SW480 (cell line): ENCODE results near the gene LIPC.

Source experiments
- DNase-seq: peaks from one replicate; pipeline ENCODE4 v3.0.0-alpha.2; 2016; ENCODE audit warnings: low spot score

The LIPC gene

DNA sequence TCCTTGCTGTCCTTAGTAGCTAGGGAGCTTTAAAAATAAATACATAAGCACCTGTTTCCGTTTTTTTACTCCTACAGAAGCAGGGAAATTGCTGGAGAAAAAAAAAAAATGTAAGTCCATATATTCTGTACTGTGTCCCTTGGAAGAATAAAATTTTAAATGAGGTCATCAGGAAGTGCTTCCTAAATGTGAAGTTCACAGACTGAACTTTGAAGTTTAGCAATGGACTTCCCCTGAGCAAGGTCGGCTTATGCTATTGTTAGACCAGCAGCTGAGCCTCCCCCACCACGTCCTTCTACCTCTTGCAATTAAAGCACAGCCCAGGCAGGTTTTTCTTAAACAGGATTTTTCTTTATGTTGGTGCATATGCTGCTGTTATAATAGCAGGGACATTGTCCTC, 26.3 kb downstream of the LIPC start:
- DNase-seq: no peak

DNA sequence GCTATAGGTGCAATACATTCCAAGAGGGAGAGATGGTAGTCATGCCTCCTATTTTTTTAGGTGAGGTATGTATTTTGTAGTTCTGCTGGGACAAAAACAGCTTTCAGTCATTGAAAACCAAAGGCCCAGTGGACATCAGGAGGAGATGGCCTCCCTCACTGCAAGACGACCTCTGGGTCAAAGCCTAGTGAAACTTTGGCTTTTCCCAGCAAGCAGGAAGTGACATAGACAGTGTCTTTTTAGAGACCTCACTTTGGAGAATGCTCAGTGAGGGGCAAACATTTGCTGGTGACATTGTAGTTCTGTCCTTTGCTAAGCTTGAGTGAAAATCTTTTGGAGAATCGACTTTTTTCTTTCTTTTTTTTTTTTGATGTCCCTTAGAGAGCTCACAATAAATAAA, 27.3 kb downstream of the LIPC start:
- DNase-seq: no peak

DNA sequence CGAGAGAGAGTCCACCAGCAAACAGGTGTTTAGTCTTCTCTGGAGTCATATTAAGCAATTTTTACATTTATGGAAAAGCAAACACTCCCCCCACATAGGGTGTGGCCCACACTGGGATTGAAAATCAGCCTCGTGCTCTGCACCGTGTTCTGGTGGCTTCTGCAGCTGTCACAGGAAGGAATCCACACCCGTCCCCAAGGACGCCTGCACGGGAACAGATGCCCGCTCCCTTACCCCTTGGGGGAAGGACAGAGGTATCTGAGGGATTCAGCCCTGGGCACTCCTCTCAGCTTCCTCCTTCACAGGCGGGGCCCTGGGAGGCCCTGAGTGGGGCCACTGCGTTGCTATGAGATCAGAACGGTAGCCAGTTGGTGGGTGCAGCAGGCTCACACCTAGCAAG, 27.8 kb downstream of the LIPC start:
- no peak for DNase-seq

DNA sequence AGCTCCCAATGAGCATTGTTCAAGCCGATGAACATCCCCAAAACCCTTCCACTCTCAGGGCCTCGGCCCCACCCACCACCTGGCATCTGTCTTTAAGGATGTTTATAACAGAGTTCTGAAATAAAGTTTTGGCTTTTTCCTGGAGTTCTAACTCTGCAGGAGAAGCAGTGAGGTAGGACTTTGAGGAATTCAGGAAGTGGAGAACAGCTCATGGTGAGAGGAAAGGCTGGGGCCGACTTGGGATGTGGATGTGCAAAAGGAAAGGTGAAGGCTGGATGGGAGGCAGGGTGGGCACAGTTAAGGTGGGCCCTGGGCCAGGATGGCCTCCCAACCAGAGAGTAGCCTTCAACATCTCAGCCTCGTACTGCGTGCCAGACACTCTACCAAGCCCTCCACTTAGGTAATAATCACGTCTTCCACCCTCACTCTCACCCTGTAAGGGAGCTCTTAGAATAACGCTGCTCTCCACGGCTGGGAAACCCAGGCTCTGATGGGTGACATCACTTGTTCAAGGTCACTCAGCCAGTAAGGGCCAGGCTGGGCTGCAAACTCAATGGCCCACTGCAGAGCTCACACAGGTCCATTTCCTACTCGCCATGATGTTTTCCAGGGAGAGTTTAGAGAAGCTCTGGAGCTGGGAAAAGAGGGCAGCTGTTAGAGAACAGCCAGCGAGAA, 28.5 kb downstream of the LIPC start:
- DNase-seq: no peak

DNA sequence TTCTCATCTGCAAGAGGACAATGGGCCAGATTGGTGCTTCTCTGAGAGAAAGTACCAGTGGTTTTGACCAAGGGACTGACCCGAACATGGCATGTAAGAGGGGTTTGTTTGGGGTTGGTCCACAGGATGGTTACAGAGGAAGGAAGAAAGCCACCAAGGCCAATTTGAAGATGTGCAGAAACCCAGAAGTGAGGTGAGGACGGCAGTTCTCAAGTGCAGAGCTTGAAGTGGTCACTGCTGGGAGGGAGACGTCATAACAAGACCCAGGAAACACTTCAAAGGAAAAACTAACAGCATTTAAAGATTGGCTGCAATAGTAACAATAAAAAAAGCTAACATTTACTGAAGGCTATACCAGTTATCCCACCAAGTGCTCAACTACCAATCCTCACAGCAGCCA, 29.1 kb downstream of the LIPC start:
- DNase-seq: no peak

DNA sequence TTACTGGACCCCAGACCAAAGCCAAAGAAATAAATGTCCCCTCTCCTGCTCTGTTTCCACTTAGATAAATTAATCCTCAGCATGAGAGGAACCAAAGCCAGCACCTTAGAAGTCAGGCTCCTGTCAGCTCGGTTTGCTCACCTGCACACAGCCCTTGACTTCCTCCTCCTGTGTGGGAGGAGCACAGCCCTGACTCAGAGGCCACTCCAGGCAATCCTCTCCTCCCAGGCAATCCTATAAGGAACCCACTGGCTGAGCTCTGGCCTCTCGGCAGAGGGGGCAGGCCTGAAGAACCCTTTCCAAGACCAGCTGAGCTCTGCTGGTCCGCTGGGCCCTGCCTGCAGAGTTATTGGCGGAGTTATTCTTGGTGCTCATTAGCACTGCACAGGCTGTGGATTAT, 30.8 kb downstream of the LIPC start:
- DNase-seq: peak; percentile 32

DNA sequence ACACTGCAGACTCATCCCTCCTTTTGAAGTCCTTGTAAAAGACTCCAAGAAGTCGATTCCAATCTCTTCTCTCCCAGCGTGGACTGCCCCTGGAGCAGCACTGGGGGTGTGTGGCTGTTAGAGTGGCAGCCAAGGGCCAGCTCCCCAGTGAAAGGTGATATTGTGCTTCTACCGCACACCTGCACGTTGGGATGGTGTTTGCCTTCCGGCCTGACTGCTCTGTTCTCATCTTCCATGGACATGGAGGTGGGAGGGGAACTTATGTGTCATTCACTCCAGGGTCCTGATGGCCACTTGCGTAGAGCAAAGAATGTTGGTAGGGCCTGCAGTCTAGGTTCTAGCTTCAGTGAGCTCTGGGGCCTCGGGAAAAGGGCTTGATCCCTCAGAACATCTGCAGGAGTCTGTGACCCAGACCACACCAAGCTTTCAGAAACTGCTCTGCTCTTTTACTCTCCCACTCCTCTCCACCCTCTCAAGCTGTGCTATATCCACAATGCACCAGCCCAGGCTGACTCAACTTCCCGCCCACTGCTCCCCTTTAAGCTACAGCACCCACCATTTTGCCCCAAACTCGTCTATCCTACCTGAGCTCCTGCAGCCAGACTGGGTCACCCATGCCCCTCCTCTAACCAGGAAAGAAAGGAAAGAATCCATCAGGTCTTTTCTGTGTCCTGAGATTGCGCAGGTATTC, 31.3 kb downstream of the LIPC start:
- DNase-seq: peak; percentile 23

DNA sequence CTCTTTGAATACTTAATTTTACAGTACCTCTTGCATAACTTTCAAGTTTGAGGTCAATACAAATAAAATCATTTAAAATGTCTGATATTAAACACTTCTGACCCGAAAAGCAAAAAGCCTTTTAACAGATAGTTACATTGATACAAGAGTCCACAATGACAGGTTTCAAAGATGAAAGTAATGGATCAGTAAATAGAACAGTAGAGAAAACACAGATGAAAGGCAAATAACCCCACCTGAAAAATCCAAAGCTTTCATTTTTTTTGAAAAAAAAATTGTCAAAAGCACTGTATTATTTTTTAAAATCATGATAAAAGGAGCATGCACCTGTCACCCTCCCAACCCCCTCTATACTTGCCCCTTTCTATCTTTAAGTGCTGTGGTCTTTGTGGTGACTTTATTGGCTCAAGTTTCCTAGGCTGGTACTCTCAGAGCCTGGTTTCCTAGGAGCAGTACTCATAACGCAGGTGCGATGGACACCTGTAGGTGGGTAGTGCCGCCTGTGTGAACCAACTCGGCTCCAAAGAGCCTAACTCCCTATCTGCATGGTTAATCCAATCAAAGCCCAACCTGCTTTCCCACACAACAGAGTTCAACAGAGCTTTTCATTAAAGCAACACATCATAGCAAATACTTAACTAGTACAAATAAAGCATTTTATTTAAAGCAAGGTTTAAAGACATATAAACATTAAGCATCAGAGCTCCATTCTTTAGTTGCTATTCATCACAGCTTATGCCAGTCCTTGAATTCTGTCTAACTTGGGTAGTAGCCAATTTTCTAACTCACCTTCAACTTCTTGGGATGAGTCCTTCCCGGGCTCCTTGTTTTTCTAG, 32.2 kb downstream of the LIPC start:
- DNase-seq: peak; percentile 15

DNA sequence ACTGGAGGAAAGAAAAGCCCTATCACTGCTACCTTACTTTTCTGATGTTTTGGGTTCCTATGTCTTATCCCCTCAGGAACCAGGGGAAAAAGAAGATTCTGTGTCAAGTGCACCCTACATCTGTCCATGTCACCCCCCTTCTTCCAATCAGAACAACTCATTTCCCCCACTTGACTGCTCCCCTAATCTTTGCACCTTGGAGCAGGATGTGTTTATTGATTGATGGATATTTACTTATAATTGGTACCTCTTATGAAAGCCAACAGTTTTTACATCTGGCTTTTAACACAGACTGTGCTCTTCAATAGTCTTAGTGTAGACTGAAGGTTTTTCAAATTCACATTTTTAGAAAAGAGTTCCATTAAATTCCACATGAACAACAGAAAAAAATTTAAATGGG, 33.3 kb downstream of the LIPC start:
- DNase-seq: no peak

DNA sequence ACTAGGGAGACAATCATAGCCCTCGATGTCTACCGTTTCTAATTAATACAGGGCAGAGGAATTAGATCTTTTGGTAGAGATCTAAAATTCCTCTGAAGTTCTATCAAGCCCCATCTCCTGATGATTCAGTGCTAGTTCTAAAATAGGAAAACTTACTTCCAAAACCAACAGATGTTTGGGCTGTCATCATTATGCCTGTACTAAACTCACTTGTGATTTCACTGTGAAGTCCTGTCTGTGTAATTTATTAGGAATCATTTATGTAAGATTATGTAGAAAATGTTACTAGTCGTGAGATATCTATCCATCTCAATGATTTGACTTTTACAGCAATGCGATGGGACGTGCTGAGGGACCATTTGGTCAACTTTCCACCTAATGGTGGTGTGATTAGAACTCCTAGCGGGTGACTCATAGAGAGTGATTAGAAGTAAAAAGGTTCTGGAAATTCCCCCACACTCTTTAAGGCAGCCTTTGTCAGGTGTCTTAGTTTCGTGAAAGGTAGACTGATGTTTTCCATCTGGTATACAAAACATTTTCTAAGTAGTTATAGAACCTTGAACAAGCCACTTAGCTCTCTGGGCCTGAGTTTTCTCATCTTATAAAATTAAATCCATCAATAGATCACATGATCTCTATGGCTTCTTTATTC, 34.2 kb downstream of the LIPC start:
- DNase-seq: no peak

DNA sequence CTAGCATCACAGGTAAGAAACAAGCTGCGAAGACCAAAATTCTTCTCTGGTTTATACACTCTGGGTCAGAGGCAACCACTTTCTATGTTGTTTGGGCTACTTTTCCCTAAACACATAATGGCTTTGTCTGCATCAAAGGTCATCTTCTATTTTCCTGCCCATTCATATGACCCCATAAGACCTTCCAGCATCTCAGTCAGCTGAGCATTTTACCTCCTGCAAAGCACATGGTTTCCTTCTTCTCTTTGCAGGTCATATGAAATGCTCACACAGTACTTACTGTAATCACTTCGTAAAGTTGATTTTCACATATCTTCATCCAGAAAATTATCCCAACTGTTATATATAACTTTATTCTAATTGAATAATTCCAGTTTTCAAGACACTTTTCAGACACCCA, 34.8 kb downstream of the LIPC start:
- DNase-seq: no peak

DNA sequence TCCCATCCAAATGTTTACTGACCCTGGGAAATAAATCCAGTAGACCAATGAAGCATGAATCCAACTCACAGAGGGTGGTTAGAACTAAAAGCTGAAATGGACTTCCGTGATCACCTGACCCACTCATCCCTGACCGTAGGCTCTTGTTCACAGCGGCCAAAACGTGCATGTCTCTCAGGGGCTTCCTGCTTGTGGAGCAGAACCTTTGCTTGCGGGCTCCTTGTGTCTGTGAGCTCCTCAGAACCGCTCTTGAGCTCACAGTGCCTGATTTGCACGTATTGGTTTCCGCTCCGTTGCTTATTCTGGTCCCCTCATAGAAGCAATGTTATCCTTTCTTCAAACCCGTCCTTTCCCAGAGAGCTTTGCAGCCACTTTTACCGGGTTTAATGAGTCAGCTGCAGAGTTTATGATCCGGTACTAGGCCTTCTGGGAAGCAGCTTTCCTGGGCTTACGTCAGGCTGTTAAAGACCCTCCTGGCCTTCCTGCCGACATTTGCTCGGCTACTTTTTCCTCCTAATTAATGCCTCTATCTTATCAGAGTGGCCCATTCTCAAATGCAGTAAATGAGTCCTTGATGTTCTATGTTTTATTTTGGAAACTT, 35.4 kb downstream of the LIPC start:
- peak; percentile 42 for DNase-seq

DNA sequence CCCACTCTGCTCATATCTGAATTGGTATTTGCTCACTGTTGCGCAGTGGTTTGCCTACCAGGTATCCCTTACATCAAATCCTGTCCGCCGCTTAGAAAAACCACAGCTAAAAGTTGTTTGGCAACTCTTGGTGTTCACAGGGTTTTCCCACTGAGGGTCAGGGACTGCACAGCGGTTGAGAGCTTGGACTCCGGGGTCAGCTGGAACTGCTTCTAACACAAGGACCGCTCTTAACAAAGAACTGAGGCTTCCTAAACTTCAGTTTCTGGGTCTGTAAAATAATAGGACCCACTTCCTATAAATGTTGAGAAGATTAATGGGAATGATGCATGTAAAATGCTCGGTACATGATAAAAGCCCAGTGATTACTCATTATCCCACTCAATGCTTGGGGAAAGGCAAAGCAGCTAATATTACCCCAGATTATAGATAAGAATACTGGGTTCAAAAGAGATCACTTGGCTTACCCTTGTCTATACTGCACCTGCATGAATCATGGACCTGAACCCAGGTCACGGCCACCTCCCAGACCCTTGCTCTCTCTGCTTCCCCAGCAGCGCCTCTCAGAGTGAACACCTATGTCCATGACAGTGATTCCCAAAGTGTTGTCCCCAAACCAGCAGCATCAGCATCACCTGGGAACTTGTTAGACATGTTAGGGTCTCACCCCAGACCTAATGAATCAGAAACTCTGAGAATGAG, 36.1 kb downstream of the LIPC start:
- no peak for DNase-seq

DNA sequence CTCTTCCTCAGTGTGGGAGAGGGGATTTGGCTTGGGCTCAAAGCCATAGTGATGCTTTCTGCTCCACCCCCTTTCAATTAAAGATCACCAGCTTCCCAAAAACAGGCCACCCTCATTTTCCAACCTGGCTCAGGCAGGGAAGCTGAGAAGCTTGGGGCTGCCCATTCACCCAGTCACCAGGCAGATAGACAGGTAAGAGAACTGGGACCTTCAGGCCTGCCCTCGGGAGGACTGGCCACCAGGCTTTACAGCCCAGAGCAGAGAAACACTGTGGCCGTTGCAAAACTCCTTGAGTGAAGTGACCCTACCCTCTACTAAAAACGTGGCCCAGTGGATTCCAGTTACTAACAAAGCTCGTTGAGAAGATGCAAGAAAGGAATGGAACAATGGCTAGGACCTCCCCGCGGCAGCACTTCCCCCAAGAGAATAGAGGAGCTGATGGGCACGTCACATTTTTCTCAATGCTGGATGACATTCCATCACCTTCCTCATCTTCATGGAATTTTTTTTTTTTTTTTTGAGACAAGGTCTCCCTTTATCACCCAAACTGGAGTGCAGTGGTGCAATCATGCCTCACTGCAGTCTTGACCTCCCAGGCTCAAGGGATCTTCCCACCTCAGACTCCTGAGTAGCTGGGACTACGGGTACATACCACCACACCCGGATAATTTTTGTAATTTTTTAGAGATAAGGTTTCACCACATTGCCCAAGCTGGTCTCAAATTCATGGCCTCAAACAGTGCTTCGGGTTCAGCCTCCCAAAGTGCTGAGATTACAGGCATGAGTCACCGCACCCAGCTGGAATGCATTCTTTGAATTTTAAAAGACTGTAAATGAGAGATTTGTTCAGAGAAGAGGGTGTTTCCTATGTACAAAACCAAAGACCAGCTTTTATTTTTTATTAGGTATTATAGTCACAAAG, 37.9 kb downstream of the LIPC start:
- peak; percentile 79 for DNase-seq

DNA sequence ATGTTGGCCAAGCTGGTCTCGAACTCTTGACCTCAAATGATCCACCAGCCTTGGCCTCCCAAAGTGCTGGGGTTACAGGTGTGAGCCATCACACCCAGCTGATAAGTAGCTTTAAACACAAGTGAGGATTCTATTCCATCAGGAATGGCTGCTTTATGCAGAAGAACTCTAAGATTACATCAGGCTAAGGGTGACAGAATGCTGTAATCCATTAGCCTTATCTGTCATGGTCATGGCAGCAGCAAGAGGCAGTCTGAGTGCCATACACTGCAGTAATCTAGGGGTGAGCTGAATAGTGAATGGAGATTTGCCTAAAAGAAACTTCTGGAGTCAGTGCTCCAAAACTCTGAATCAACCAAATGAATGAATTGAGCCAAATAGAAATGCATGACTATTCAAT, 39.6 kb downstream of the LIPC start:
- no peak for DNase-seq

DNA sequence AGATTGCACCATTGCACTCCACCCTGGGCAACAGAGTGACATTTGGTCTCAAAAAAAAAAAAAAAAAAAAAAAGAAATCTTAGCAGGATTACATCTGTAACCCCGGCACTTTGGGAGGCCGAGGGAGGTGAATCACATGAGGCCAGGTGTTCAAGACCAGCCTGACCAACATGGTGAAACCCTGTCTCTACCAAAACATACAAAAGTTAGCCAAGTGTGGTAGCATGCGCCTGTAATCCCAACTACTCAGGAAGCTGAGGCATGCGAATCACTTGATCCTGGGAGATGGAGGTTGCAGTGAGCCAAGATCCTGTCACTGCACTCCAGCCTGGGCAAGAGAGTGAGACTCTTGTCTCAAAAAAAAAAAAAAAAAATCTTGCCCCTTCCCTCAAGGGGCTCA, 40.4 kb downstream of the LIPC start:
- no peak for DNase-seq

DNA sequence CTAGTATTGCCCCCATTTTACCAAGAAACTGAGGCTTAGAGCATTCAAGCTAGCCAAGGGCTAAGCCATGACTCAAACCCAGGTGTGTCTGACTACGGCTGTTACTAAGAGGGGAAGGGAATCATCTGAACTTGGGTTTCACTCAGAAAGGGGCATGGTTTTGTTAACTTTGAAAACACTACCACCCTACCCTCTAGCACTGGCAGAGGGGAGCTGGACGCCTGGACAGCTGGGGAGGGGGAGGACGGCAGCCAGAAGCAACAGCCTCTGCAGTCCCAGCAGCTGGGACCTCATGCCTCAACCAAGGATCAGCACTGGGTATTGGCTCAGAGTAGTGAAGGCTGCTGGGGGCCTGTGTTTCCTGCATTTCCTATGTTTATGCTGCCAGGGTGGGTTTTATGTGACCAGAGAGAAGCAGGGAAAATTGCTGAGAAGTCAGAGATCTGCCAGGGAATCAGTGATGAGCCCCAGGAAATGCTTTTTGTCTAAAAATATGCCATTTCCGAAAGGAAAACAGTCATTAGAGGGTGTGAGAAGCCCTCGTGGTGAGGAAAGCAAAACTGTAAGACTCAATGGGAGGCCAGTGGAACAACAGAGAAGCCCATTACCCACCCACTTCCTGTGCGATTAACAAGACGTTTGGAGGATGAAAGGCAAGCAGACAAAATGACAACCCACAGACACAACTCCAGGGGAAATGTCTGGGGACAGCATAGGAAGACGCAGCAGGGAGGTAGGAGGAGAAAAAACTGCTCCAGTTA, 41.2 kb downstream of the LIPC start:
- peak; percentile 15 for DNase-seq

DNA sequence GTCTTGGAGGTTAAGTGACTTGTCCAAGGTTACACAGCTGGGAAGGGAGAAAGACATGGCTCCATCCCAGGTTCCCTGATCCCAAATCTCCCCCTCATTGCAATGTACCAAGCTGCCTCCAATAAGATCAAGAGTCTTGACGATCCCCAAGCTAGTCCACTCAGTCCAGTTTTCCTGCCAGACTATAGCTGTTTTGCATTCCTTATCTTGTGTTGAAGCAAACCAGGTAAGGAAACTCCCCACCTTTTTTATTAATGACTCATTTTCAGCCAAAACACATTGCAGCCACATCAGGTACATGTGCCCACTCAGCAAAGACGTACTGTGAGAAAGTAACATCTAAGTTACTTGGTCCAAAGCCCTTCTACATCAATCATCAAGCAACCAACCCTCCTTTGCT, 41.9 kb downstream of the LIPC start:
- peak; percentile 43 for DNase-seq

DNA sequence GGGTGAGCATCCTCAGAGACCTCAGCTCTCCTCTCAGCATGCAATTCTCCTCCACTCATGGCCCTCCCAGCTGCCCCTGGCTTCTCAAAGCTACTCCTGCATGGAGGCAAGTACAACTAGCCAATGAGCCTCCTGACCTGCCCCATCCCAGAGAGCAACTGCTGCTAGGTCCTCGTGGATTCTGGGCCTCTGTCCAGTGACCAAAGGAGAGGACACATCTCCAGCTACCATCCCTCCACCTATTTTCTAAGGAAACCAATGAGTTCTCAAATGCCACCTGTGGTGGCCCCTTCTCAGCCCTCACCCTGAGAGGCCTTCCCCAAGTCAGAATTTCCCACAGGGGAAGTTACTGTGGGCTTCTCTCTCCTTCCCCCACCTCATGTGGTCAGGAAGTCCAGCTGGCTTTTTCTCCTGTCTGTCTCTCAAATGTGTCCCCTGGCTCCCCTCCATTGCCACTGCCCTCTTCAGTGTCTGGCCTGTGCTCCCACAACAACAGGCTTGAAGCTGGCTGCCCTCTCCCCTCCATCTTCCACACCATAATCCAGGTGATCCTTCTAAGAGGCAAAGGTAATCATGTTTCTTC, 43.0 kb downstream of the LIPC start:
- no peak for DNase-seq
